Measurements from ENCODE around the gene ILK.

ILK gene

GRCh38 chr11:6636480-6636879 is 32.9 kb downstream of the ILK start:
- DNase-seq (ENCODE audit: low read depth in 3 of 3) = no peak

- DNase-seq (ENCODE audit: low read depth in 3 of 3) = no peak
Measured at GRCh38 chr11:6637871-6638270, 34.3 kb downstream of the ILK start.

- no peak for DNase-seq (ENCODE audit: low read depth in 3 of 3)
Measured at GRCh38 chr11:6638429-6638828, 34.9 kb downstream of the ILK start.

- no peak for DNase-seq (ENCODE audit: low read depth in 3 of 3)
Measured at GRCh38 chr11:6640036-6640984, 36.7 kb downstream of the ILK start.

GRCh38 chr11:6640985-6641701 is 37.6 kb downstream of the ILK start:
- DNase-seq (ENCODE audit: low read depth in 3 of 3) = no peak

GRCh38 chr11:6642957-6643356 is 39.4 kb downstream of the ILK start:
- no peak for DNase-seq (ENCODE audit: low read depth in 3 of 3)

- DNase-seq (ENCODE audit: low read depth in 3 of 3) = no peak
Measured at GRCh38 chr11:6646071-6646470, 42.5 kb downstream of the ILK start.

GRCh38 chr11:6646576-6646917 is 43.0 kb downstream of the ILK start:
- DNase-seq (ENCODE audit: low read depth in 3 of 3) = no peak

GRCh38 chr11:6646918-6647679 is 43.5 kb downstream of the ILK start:
- no peak for DNase-seq (ENCODE audit: low read depth in 3 of 3)

- no peak for DNase-seq (ENCODE audit: low read depth in 3 of 3)
Measured at GRCh38 chr11:6647836-6648235, 44.3 kb downstream of the ILK start.

GRCh38 chr11:6648501-6648900 is 44.9 kb downstream of the ILK start:
- DNase-seq (ENCODE audit: low read depth in 3 of 3) = no peak

GRCh38 chr11:6650104-6650503 is 46.5 kb downstream of the ILK start:
- no peak for DNase-seq (ENCODE audit: low read depth in 3 of 3)

- DNase-seq (ENCODE audit: low read depth in 3 of 3) = no peak
Measured at GRCh38 chr11:6650980-6651379, 47.4 kb downstream of the ILK start.

- no peak for DNase-seq (ENCODE audit: low read depth in 3 of 3)
Measured at GRCh38 chr11:6652182-6652581, 48.6 kb downstream of the ILK start.

- no peak for DNase-seq (ENCODE audit: low read depth in 3 of 3)
Measured at GRCh38 chr11:6653097-6653496, 49.5 kb downstream of the ILK start.

- no peak for DNase-seq (ENCODE audit: low read depth in 3 of 3)
Measured at GRCh38 chr11:6653656-6654055, 50.1 kb downstream of the ILK start.

GRCh38 chr11:6654281-6655019 is 50.9 kb downstream of the ILK start:
- no peak for DNase-seq (ENCODE audit: low read depth in 3 of 3)

GRCh38 chr11:6655020-6655789 is 51.6 kb downstream of the ILK start:
- no peak for DNase-seq (ENCODE audit: low read depth in 3 of 3)

GRCh38 chr11:6655790-6656583 is 52.4 kb downstream of the ILK start, which contains the start of gene DCHS1:
Gene DCHS1 (minus strand): TSS chr11:6655809. CDS start chr11:6641613, 14,196 bp downstream.
- DNase-seq (ENCODE audit: low read depth in 3 of 3) = no peak

GRCh38 chr11:6656584-6656915 is 53.0 kb downstream of the ILK start:
- DNase-seq (ENCODE audit: low read depth in 3 of 3) = no peak
